ENCODE results near the gene NR4A1.
A peak's percentile ranks its signal among the peaks of the same experiment; 100 is the strongest.

Gene NR4A1

GRCh38 chr12:52060498-52061177 lies 9.4 kb downstream of the NR4A1 start:
- DNase-seq = no peak

- no peak for DNase-seq
Observed at GRCh38 chr12:52061470-52062166, 10.4 kb downstream of the NR4A1 start.

- DNase-seq = no peak
Observed at GRCh38 chr12:52062167-52063081, 11.2 kb downstream of the NR4A1 start.

- DNase-seq = no peak
Observed at GRCh38 chr12:52063082-52063924, 12.1 kb downstream of the NR4A1 start.

GRCh38 chr12:52063981-52064649 lies 12.9 kb downstream of the NR4A1 start:
- DNase-seq = no peak

GRCh38 chr12:52066346-52067080 lies 15.3 kb downstream of the NR4A1 start:
- DNase-seq = peak; percentile 54

- DNase-seq = no peak
Observed at GRCh38 chr12:52067081-52067374, 15.8 kb downstream of the NR4A1 start.

- peak; percentile 95 for DNase-seq
Observed at GRCh38 chr12:52069327-52070184, 18.3 kb downstream of the NR4A1 start, which contains the start of gene ATG101. Gene ATG101 (plus strand): TSS chr12:52069978. CDS start chr12:52073651, 3,673 bp downstream.

- DNase-seq = no peak
Observed at GRCh38 chr12:52070185-52070925, 19.1 kb downstream of the NR4A1 start.

- DNase-seq = no peak
Observed at GRCh38 chr12:52073531-52074381, 22.5 kb downstream of the NR4A1 start.

- DNase-seq = no peak
Observed at GRCh38 chr12:52074971-52075724, 23.9 kb downstream of the NR4A1 start.

- no peak for DNase-seq
Observed at GRCh38 chr12:52076811-52077210, 25.6 kb downstream of the NR4A1 start.

GRCh38 chr12:52078276-52078675 lies 27.0 kb downstream of the NR4A1 start:
- DNase-seq = no peak

- DNase-seq = no peak
Observed at GRCh38 chr12:52079576-52080402, 28.5 kb downstream of the NR4A1 start, which contains the start of gene SMIM41. Gene SMIM41 (plus strand): TSS chr12:52079704. CDS start chr12:52079780, 76 bp downstream.

- no peak for DNase-seq
Observed at GRCh38 chr12:52080403-52081251, 29.4 kb downstream of the NR4A1 start.

- no peak for DNase-seq
Observed at GRCh38 chr12:52081263-52081733, 30.1 kb downstream of the NR4A1 start.

All from activated CD4-positive, alpha-beta T cell treated with anti-CD3 and anti-CD28 coated beads, Interleukin-10, Interleukin-2, amounts not matched to agents 100 ng/mL and 50 ng/mL, durations not matched to agents 16 hours and 8 hours (primary cell).